Mammary epithelial cell (primary cell): Measurements from ENCODE around the gene SPIRE1.

Experiments
- CTCF ChIP-seq, 2 donors: IDR thresholded peaks in 1 of 2; conservative IDR thresholded peaks in 1 of 2; 2 replicates each; pipeline ENCODE4 v1.5.1; 2011 to 2012; ENCODE audit warnings: inconsistent platforms in 2 of 2, low read length in 2 of 2, mild to moderate bottlenecking in 2 of 2, control low read depth in 1 of 2, low read depth in 1 of 2; ENCODE audit not compliant: insufficient read depth in 1 of 2; ENCODE audit errors: extremely low read depth in 1 of 2
- EZH2 ChIP-seq: IDR thresholded peaks from 2 replicates; pipeline ENCODE4 v1.6.1; 2012; ENCODE audit warnings: low read length, inconsistent platforms, borderline replicate concordance

- TF ChIP-seq CTCF (conservative IDR thresholded peaks at IDR 0.05 in 1 of 2, IDR thresholded peaks at IDR 0.05 in 1 of 2; ENCODE audit: extremely low read depth in 1 of 2, insufficient read depth in 1 of 2, low read depth in 1 of 2, low read length in 2 of 2) (no peak), EZH2 (no peak)
Observed at GRCh38 chr18:12621742-12622306, 36.1 kb downstream of the SPIRE1 start.
